Lower lobe of right lung (tissue), 2 donors: ENCODE measurements around the gene RAD18. TPM values are rescaled to one million over a fixed set of nuclear protein-coding genes. Genes with fewer than 3 reads are reported as not detected.
A peak's percentile ranks its signal among the peaks of the same experiment; 100 is the strongest.

Source experiments
- ATAC-seq, 2 donors: fragments of 200-7000 bp; cut with Tn5 transposase; one replicate each; pipeline ENCODE4 v1.9.1; 2020 to 2022; ENCODE audit warnings: mild to moderate bottlenecking in 2 of 2, moderate library complexity in 2 of 2
- DNase-seq: peaks from one replicate; pipeline ENCODE4 v3.0.0-alpha.2; 2020
- H3K27ac ChIP-seq: fragments of 200-600 bp; one replicate; pipeline ENCODE4 v1.8.0; 2022
- H3K27me3 ChIP-seq: fragments of 200-600 bp; one replicate; pipeline ENCODE4 v1.8.0; 2022; ENCODE audit warnings: low read depth
- H3K36me3 ChIP-seq: fragments of 200-600 bp; one replicate; pipeline ENCODE4 v1.8.0; 2022; ENCODE audit warnings: mild to moderate bottlenecking
- H3K4me1 ChIP-seq: fragments of 200-600 bp; one replicate; pipeline ENCODE4 v1.8.0; 2022
- H3K4me3 ChIP-seq: fragments of 200-600 bp; one replicate; pipeline ENCODE4 v1.8.0; 2022; ENCODE audit warnings: mild to moderate bottlenecking
- H3K9me3 ChIP-seq: fragments of 200-600 bp; one replicate; pipeline ENCODE4 v1.8.0; 2022
- intact Hi-C: fragments of 100-400 bp; cut with DNase I; formaldehyde crosslinking; loops from one replicate; pipeline ENCODE4 v1.11.0; 2022
- total RNA-seq: library from RNA; stranded (reverse); fragmentation: NEBNext Ultra II Directional; extraction: Animal tissue kit (Norgen Biotek cat#: 25700); gene quantifications from one replicate; pipeline ENCODE4 v1.2.1, GENCODE V29; 2021
- TF ChIP-seq, protein P1 (sequence below): fragments of 200-600 bp; IDR thresholded peaks from one replicate; pipeline ENCODE4 v1.8.0; 2022; ENCODE audit warnings: antibody characterized with exemption, mild to moderate bottlenecking
- donor health status: DM: no; HTN: yes; CAD: no; lungs with severe emphysema.

The RAD18 gene
- total RNA-seq, 1 donor from 2014 or later: 12.6 TPM

DNA sequence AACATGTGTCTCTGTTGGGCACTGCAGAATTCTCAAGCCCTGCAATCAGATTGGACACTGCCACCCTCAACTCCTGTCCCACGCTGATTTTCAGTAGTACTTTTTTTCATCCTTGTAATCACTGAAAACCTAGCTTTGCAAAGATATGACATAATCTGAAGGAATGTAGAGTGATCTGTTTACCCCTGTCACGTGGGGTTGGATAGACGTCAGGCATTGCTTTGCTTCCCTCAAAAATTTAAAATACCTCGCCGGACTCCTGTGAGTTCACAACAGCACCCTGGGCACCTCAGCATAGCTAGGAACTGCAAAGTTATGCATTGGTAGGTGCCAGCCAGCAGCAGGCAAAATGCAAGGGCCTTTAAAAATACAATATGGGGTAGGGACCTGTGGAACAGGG lies 122.7 kb downstream of the RAD18 start:
- H3K4me3 ChIP-seq: no peak overlapping the region
- H3K27me3 ChIP-seq: no peaks in the 10 kb centered on the region
- H3K4me1 ChIP-seq: no peaks in the 10 kb centered on the region
- no peak overlapping the region for H3K27ac ChIP-seq
- ATAC-seq: peak in 1 of 2 donors; percentile 65
- H3K36me3 ChIP-seq: no peaks in the 10 kb centered on the region
- intact Hi-C loops: no loop called here
- no peak for DNase-seq
- TF ChIP-seq, protein P1, sequence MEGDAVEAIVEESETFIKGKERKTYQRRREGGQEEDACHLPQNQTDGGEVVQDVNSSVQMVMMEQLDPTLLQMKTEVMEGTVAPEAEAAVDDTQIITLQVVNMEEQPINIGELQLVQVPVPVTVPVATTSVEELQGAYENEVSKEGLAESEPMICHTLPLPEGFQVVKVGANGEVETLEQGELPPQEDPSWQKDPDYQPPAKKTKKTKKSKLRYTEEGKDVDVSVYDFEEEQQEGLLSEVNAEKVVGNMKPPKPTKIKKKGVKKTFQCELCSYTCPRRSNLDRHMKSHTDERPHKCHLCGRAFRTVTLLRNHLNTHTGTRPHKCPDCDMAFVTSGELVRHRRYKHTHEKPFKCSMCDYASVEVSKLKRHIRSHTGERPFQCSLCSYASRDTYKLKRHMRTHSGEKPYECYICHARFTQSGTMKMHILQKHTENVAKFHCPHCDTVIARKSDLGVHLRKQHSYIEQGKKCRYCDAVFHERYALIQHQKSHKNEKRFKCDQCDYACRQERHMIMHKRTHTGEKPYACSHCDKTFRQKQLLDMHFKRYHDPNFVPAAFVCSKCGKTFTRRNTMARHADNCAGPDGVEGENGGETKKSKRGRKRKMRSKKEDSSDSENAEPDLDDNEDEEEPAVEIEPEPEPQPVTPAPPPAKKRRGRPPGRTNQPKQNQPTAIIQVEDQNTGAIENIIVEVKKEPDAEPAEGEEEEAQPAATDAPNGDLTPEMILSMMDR: no peak
- H3K9me3 ChIP-seq: no peaks in the 10 kb centered on the region

DNA sequence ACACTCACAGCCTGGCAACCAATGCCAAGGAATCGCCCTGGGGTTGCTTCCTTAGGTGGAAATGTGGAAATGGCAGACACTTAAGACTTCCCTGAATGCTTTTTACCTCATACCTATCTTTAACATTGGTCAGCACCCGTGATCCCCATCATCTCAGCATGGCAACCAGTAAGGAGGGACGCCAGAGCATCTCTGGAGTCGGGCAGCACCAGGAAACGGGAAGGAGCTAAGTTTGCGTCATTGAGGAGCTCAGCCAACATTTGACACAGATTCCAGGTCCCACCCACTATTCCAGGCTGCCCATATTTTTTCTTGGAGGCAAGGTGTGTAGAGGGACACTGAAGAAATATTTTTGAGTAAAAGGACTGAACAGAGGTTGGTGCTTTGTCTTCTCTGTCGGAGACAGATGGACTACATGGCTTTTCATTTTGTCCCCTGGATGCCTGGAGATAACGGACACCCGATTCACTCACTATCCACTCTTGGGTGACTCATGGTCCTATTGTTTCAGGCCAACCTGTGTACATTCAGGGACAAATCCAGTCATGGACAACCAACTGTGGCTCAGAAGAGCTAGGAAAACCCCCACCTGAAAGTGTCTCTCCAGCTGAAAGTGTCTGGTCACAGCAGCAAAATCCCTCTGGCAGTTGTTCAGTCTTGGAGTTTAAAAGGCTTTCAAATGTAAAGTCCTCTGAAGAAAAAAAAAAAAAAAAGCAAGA lies 123.5 kb downstream of the RAD18 start:
- intact Hi-C loops: no loop called here

DNA sequence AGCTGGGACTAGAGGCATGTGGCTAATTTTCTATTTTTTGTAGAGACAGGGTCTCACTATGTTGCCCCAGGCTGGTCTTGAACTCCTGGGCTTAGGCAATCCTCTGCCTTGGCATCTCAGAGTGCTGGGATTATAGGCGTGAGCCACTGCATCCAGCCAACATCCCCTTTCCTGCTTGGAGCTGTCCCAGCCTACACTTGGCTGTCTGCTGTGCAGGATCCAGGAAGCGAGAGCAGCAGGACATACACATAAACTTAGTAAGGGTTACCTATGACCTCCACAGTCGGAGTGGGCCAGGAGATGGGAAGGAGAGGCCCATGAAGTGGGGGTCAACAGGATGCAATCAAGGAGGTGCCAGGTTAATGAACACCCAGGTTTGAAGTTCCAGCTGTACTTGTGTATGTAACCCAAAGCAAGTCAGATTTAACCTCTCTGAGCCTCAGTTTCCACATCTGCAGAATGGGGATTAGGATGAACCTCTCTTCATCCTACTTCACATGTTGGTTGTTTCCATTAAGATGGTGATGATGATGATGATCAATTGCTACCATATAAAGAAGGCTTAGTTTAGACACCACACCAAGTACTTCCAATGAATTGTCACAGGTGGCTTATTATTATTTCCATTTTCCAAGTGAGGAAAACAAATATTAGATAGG lies 124.4 kb downstream of the RAD18 start:
- DNase-seq (no peak), ATAC-seq (no peak)
- intact Hi-C loops: no loop called here
- Histone ChIP-seq H3K27ac (no peak overlapping the region), H3K36me3 (no peaks in the 10 kb centered on the region), H3K27me3 (no peaks in the 10 kb centered on the region), H3K4me3 (no peak overlapping the region), H3K4me1 (no peaks in the 10 kb centered on the region), H3K9me3 (no peaks in the 10 kb centered on the region)
- TF ChIP-seq, protein P1: no peak

More for the DNA sequence above, 123.5 kb downstream of the RAD18 start:
- H3K4me1 ChIP-seq: no peaks in the 10 kb centered on the region
- no peak for ATAC-seq
- H3K27me3 ChIP-seq: no peaks in the 10 kb centered on the region
- no peaks in the 10 kb centered on the region for H3K9me3 ChIP-seq
- DNase-seq: no peak
- H3K36me3 ChIP-seq: no peaks in the 10 kb centered on the region
- no peak overlapping the region for H3K27ac ChIP-seq
- TF ChIP-seq, protein P1: no peak
- H3K4me3 ChIP-seq: no peak overlapping the region

DNA sequence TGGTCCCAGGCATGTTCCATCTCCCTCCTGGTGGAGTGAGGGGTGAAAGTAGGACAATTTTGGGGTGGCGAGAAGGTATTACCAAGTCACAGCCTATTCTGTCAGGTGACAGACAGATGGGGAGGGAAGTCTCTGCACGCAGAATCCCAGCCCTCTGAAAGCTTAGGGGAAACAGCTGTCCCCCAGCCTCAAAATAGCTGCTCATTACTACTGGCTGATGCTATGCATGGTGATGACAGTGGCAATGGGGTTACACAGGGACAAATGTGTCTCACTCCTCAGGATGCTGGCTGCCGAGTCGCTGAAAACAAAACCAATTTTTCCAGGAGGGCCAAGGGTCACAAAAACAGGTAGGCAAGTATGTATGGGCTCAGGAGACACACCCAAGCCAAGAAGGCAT lies 125.0 kb downstream of the RAD18 start:
- H3K27ac ChIP-seq: no peak overlapping the region
- ATAC-seq (no peak), DNase-seq (no peak)
- H3K9me3 ChIP-seq: no peaks in the 10 kb centered on the region
- H3K4me3 ChIP-seq: no peak overlapping the region
- intact Hi-C loops: no loop called here
- TF ChIP-seq, protein P1: no peak
- no peaks in the 10 kb centered on the region for H3K36me3 ChIP-seq
- H3K27me3 ChIP-seq: no peaks in the 10 kb centered on the region
- H3K4me1 ChIP-seq: no peaks in the 10 kb centered on the region

DNA sequence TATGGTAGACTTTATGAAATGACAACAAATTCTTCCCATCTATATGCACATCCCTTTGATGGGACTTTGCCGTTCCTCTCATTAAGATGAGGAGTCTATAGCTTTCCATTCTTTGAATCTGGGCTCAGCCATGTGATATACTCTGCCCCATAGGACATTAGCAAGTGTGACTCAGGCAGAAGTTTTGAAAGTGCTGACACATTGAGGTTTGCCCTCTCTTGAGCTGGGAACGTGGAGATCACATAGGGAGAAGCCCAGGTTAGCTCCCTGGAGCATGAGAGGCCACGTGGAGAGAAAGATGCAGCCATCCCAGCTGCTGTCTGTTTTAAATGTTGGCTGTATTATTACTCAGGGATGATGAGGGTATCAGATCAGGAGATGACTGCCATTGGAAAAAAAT lies 126.1 kb downstream of the RAD18 start:
- no peaks in the 10 kb centered on the region for H3K4me1 ChIP-seq
- intact Hi-C loops: no loop called here
- ATAC-seq (no peak), DNase-seq (no peak)
- TF ChIP-seq, protein P1: no peak
- H3K9me3 ChIP-seq: no peaks in the 10 kb centered on the region
- no peak overlapping the region for H3K4me3 ChIP-seq
- H3K27me3 ChIP-seq: no peaks in the 10 kb centered on the region
- no peak overlapping the region for H3K27ac ChIP-seq
- H3K36me3 ChIP-seq: no peaks in the 10 kb centered on the region
